ENCODE results near the gene SNX24.
"Not testable (repeated sequence)": the region's sequence is repeated elsewhere in the genome, so short reads cannot be mapped to it uniquely, and the experiment has no call there.

SNX24 gene

DNA sequence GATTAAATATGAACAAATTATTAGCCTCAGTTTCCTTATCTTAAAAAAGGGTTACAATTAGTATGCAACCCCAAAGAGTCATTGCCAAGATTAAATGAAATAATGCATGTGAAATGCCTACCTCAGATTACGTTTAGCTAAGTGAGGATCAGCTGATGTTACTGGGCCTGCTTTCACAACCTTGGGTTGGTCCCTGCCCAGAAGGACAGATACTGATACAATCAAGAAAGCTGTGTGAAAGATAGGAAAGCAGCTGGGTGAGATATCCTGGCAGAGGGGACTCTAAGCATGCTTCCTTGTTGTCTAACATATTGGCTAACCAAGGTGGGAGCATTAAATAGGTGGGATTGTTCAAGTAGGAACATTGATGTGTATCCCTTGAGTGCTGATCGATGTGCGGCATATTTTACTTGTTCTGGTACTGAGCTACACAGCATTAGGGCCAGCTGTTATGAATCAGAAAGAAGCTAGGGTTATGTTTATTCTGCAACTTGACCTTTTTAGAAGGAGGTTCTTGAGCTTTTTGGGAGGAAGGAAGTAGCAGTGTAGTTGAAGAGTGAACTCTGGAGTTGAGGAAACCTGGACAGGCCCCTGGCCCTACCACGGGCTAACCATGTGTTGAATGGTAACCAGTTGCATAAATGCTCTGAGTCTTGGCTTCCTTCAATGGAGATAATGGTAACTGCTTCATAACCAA is 28.9 kb downstream of the SNX24 start:
- DNase-seq = no peak

DNA sequence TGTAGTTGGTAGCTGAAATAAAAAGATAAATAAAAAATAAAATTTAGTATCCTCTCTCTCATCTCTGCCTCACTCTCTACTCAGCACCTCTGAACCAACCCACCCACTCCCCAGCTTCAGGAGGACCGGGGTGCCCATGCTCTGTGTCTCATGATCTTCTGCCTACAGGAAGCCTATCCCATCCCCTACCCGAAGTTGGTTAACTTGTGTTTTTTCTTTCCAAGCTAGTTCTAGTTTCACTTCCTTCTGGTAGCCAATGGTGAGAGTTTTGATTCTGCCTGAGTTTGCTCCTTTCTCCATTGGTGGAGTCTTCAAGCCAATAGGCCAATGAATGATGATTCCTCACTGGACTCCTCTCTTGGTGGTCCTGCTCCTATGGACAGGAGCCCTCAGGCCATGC is 32.1 kb downstream of the SNX24 start:
- no peak for DNase-seq

DNA sequence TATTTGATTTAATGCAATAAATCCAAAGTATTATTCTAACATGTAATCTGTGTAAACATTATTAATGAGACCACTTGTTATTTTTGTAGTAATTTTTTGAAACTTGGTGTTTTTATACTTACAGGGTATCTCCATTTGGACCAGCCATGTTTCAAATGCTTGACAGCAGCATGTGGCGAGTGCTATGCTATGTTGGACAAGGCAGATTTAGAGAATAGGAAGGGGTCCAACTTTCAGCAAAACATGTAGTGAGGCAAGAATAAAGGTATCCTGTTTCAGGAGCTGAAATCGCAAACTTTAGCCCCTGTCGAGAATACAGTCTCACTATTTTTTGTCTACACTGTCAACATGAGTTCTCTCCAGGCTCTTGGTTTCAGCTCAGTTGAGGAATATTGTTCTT is 33.7 kb downstream of the SNX24 start:
- no peak for DNase-seq

DNA sequence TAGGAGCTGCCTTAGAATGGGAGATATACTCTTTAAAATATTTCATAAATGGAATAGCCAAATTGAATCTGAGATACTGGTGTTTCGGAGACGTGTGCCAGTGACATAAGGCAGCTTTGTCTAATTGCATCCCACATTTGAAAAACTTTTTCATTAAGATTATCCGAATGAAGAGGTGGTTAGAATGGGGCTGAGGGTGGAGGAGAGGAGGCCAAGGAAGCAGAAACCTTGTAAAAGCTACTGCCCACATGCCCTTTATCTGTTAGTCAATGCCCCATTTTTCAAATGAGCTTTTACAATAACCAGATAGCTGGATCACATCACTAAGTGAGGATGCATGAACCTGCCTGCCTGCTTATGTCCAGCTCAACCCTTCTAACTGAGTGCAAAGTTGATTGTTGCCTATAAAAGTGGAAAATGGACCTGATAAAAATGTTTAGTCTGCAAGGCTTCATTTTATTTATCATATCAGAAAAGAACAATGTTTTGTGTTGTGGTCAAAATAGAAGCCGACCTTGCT is 34.8 kb downstream of the SNX24 start:
- no peak for DNase-seq

DNA sequence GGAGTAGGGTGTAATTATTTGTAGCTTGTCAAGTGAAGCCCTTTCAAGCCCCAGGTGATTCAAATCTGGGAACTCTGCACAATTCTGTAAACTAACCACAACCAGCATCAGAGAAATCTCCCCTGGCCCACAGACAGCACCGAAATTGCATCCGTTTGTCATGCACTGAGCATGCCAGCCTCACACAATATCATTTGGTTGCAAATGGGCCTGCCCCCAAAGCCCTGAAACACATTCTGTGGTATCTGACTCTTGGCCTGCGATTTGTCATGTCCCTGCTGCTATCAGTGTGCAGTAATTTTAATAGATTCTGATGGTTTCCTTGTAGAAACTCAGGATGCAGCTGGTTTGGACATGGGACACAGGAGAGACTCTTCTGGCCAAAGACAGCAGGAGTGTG is 35.3 kb downstream of the SNX24 start:
- no peak for DNase-seq

DNA sequence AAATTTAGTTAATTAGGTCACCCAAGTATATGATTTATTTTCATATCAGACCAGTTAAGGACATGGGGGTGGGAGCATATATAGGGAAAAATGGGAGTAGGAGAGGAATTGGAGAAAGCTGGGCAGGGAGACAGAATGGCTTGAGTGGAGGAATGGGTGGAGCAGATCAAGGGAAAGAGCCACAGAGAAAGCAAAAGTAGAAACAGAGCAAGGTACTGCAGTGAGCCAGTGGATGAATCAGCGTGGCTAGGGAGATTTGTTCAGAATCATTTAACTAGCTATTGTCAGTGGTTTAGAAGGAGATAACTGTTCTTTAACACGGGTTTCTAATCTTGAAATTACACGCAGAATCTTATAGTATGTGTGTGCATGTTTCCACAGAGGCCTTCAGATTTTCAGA is 37.4 kb downstream of the SNX24 start:
- no peak for DNase-seq

DNA sequence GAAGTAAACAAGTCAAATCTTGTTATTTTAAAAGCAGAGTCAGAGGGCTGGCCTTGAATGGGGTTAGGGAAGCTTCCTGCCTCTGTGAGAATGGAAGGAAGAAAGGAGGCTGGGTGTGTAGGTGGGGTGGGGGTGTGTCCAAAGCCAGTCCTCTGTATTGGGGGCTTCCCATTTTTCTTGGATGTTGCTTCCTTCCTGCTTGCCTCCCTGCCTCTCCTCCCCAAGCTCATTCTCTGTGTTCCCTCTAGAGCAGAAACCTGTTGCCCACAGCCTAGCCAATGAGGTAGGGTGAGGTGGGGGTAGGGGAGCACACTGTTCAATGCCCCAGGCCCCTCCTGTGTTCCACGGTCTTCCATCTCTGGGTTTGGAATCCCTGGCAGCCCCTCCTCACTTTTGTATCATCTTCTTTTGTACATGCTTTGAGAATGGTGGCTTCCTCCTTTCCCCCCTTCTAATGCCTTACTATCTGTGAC is 39.7 kb downstream of the SNX24 start:
- DNase-seq = no peak

DNA sequence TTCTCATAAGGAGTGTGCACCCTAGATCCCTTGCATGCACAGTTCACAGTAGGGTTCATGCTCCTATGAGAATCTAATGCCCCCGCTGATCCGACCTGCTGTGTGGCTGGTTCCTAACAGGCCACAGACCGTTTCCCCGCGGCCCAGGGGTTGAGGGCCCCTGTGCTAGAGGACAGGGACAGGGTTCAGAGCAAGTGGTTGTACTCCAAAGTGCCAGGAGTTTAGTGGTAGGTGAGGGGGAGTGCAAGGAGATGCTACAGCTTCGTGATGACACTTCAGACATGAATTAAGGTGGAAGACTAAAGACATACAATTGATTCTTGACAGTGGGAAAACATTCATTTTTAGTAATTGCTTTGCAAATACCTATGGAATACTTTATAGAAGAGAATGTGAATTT is 40.5 kb downstream of the SNX24 start:
- no peak for DNase-seq

DNA sequence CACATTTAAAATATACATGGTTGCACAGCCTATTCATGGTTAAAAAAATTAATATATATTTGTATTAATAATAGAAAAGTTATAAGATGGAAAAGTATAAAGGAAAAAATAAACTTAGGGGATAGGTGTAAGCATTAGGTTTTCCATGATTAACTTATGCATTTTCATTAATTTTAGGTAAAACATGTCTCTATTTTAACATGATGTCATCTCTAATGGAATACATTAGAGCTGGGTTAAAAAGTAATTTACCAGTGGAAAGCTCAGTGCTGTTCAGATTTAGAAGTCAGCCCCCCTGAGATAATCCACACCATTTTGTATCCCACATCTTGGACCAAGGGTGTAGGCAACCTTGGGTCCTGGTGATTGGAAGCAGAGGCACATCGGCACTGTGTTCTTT is 49.7 kb downstream of the SNX24 start:
- no peak for DNase-seq

DNA sequence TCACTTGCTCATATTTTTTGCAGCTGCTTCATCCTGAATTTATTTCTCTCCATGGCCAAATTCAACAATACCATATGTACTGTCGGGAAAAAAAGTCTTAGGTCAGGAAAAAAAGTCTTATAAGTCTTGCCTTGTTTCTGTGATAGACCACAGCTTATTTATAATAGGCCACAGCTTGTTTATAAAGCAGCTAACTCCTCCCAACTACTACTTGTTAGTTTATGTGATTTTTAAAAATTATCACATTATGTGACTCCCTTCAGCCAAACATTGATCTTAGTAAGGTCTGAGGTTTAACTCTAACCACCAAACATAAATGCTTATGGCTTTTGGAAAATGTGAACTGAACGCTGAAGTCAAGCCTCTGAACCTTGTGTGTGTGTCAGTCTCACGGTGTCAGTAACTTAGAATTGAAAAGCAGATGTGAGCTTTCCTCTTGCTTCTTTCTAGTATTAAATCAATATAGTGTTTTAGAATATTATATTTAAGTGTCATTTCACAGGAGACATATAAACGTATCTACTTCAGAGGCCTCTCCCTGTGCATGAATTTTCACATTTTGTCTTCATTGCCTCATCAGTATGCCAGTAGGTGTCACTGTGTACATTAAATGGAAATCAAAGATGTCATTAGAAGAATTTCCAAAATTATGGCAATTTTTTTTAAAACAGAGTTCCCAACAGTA is 51.3 kb downstream of the SNX24 start:
- no peak for DNase-seq

DNA sequence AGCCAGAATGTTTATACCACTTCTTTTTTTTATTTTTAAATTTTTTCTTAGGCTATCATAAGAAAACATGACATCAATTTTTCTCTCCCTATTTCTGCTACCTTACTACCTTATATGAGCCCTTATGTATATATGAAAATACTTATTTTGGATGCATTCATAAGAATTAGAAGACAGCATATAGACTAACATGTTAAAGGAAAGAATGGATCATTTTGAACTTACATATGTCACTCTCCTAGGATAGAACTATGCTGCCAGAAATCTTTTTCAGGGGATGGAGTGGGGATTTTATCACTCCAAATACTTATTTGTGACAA is 51.8 kb downstream of the SNX24 start:
- no peak for DNase-seq

DNA sequence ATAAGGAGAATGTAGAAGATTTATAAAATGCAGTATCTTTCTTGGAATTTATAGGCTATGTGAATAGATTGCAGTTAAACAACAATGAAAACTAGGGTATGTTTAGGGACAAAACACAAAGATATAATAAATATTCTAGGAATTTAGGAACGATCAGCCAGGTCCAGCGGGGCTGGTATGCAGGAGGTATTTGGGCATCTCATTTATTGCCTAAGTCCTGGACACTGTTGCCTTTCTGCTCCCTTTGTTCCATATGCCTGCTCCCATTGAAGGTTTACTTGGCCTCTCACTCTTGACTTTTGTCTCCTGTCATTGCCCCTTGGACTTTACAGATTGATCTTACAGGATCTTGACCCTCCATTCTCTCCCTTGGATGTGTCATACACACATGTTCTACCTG is 55.9 kb downstream of the SNX24 start:
- DNase-seq = no peak

DNA sequence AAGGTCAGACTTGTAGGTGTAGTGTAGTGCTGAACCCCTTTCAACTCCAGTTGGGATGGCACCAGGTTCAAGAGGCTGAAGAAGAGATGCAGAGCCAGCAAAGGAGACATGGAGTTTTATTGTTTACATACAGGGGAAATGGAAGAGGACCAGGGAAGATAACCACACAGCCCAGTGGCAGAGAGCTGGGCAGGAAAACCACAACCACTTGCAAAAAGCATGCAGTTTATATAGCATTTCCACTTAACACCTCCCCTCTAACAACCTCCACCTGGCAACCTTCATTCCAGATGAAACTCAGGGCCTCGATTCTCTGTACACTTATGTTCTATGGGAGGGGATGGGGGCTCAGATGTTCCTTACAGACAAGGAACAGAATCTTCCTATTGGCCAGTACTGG is 56.9 kb downstream of the SNX24 start:
- DNase-seq = peak in 1 of 2 donors; percentile 8

DNA sequence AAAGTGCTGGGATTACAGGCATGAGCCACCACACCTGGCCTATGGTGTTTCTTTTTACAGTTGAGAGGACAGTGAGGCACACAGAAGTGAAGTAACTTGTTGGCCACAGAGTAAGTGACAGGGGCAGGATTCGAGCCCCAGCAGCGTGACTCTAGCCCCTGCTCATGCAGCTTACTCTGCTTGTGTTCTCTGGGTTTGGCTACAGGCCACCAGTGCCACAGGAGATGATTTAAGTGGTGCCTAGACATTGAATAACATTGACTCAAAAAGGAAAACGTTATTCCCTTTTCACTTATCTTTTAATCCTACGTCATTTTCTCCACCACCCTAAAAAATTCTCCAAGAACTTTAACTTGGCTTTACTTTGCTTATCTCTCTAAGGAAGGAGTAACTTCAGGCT is 61.4 kb downstream of the SNX24 start:
- no peak for DNase-seq

DNA sequence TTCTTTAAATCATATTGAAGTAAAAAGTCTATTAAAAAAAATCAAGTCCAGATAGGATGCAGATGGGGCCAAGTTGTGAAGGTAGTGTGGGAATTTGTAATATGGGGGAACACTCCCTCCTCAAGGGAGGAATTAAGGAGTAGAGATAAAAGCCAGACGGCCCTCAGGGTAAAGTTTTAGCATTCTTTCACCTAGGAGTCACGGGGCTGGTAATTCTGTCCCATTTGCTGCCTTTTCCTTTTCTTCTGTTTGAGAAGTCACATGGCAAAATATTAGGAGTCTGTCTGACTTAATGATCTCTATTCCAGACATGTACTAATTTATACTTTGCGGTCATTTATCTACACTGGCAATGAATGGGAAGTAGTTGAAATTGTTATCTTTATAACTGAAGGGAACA is 61.9 kb downstream of the SNX24 start:
- DNase-seq = no peak

DNA sequence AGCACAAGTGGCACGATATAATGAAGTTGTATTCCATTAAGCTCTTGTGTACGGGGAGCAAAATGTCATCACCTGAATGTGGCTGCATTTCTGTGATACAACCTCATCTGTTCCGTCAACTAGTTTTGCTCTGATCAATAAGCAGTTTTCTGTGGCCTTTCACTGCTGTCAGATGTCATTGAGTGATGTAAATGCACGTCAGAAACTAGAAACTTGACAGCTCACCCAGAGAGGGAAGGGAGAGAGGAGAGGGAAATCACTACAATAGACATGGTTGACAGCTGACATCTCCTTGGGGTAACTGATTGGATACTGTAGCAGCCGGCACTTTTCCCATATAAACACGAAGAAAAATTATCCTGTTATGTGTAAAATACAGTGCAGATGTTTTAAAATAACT is 62.7 kb downstream of the SNX24 start:
- DNase-seq = no peak

DNA sequence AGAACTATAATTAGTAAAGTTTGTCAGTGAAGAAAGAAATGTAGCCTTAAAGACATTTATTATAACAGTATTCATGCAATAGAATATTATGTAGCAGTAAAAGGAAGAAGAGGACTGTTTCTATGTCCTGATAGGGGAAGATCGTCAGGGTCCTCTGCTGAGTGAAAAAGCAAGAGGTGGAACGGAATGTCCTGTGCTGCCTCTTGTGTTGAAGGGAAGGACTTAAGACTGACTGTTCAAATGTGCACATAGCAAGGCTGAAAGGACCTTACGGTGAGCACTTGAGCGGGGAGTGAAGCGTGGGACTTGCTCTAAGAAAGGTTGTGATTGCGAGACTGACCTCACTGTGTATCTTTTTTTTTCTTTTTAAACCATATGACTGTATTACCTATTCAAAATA is 63.2 kb downstream of the SNX24 start:
- no peak for DNase-seq

DNA sequence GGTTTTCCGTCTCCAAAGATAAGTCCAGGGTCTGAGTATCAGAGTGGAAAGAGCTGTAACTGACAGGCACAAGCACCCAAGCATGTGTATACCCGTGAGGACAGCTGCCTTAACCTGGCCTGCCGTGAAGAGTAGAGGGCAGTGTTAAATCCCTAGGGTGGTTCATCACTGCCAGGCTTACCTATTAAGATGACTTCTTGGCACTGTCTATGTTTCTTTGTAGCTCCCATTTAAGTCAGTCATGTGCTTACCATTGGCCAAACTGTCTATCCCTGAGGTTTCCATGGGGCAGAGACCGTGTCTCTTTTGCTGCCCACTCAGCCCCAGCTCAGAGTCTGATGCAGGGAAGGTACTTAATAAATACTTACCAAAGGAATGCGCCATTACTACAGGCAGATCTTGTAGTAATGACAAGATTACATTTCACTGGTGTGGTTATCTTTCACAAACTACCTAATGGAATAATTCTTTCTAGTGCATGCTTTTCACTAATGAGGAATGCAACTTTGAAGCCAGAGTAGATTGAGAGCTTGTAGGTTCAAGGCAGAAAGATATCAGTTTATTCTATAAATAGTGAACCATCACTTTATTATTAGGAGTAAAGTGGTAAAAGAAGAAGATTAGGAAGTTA is 64.2 kb downstream of the SNX24 start:
- DNase-seq = no peak

DNA sequence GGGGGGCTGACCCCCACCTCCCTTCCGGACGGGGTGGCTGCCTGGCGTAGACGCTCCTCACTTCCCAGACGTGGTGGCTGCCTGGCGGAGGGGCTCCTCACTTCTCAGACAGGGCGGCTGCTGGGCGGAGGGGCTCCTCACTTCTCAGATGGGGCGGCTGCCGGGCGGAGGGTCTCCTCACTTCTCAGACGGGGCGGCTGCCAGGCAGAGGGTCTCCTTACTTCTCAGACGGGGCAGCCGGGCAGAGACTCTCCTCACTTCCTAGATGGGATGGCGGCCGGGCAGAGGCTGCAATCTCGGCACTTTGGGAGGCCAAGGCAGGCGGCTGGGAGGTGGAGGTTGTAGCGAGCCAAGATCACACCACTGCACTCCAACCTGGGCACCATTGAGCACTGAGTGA is 68.0 kb downstream of the SNX24 start:
- DNase-seq = not testable (repeated sequence)

DNA sequence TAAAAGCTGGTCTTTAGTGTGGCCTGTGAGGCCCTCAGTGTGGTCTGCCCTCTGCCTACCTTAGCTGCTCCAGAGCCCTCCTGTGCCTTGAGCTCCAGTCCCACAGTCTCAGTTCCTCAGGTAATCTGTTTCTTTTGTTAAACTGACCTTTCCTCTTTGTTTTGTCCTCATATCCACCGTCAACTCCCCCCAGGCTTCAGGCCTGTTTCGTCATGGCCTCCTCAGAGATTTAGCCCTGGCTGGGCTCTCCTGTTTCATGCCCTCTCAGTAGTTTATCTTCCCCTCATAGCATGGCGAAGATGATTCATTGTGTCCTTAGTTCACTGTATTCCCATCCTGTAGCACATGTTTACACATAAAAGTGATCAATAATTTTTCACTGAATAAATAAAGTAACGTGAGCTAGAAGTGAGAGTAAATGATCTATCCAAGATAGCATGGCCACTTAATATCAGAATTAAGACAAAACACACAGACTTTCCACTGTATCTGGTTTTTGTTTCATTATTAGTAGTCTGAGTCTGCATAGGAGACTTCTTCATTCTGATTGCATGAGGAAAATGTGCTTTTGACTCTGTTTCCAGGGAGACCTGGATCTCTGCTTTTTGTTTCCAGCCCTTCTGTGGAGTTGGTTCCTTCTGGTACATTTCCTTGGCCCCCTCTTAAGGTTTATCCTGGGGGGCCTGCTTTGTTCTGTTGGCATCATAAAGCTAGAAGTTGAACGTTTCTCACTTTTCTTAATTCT is 70.5 kb downstream of the SNX24 start:
- no peak for DNase-seq

DNA sequence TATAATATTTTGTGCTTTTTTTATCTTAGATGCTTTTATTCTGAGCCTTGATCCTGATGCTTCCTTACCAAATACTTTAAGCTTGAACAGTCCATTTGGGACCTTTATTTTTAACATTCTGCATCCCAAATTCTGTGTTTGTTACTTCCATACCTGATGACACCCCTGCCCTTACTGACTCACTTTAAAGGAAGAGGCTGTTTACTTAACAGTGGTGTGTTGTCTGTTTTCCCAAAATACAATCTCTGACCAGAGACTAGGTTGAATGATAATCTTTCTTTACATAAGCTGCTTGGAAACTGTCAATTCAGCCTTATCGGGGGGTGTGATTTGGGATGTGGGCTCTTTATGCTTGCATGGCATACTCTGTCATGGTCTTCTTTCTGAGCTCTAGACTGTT is 71.1 kb downstream of the SNX24 start:
- DNase-seq = no peak

DNA sequence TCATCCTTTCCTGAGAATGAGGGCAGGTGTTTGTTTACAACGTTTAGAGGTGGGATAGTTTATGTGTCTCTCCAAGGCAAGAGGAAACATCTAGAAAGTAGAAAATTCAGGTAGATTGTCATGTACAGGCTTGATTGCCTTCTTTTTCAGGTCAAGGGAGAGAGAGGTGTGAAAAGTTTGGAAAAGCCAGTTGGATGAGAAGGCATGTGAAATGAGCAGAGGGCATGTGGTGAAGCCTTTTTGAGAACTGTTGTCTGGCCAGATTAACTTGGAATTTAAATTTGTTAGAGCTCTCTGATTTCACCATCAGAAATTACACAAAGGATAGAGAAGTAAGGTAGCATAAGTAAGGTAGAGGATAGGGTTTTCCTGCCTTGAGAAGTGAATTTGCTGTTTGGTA is 74.6 kb downstream of the SNX24 start:
- DNase-seq = no peak

DNA sequence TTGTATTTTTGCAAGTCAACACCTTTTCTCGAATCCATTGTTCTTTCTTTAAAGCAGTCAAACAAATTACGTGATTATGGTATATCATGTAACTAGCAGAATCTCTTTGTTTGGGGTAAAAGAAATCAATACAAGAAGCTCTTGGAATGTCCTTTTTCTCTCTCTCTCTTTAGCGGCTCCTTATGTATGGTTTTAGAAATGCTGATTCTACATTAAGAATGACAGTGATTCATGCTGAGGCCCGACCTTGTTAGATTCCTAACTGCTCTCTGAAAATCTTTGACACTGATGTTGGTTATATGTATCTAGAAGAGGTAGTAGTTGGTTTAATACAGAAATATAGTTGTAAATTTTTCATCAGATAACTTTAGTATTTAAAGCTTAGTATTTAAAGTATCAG is 76.4 kb downstream of the SNX24 start:
- DNase-seq = no peak

DNA sequence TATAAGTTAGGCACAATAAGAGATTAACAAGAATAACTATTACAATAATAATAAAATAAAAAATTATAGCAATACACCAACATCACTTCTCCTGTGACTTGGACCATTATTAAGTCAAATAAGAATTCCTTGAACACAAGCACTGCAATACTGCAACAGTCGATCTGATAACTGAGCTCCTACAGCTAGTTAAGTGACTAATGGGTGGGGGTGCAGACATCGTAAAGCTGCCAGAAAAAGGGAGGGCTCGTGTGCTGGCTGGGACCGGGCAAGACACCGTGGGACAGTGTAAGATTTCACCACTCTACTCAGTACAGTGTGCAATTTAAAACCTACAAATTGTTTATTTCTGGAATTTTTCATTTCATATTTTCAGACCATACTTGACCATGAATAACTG is 78.8 kb downstream of the SNX24 start:
- no peak for DNase-seq

Measured in CD4-positive, alpha-beta T cell treated with Interleukin-1 beta for 1 hour (primary cell).